Activated B cell treated with CpG ODN at 0.5 μM for 24 hours (primary cell): Measurements from ENCODE around the gene PRDM16. TPM values are rescaled to one million over a fixed set of nuclear protein-coding genes. Genes with fewer than 3 reads are reported as not detected.

Experiments
- ATAC-seq: fragments of 200-7000 bp; cut with Tn5 transposase; one replicate; pipeline ENCODE4 v1.10.0; 2021; ENCODE audit warnings: low read depth, mild to moderate bottlenecking, moderate library complexity
- CTCF ChIA-PET: fragments of 350-600 bp; sonication (Branson Sonifier 250); formaldehyde crosslinking; loops from one replicate; lab custom pipeline; 2021; ENCODE audit warnings: antibody characterized with exemption; lab: Charles Lee
- POLR2A ChIA-PET: fragments of 350-600 bp; sonication (Branson Sonifier 250); formaldehyde crosslinking; loops from one replicate; lab custom pipeline; 2021; ENCODE audit warnings: antibody characterized with exemption; lab: Charles Lee
- DNase-seq: peaks from one replicate; pipeline ENCODE4 v3.0.0; 2022
- H3K27ac Mint-ChIP-seq: one replicate; pipeline ENCODE4 v1.8.0; 2020; ENCODE audit warnings: mixed read lengths
- H3K27me3 Mint-ChIP-seq: one replicate; pipeline ENCODE4 v1.8.0; 2021; ENCODE audit warnings: mixed read lengths
- H3K36me3 Mint-ChIP-seq: one replicate; pipeline ENCODE4 v1.8.0; 2021; ENCODE audit warnings: low read depth, mixed read lengths
- H3K4me1 Mint-ChIP-seq: one replicate; pipeline ENCODE4 v1.8.0; 2021; ENCODE audit warnings: mixed read lengths
- H3K4me3 Mint-ChIP-seq: one replicate; pipeline ENCODE4 v1.8.0; 2020; ENCODE audit warnings: mild to moderate bottlenecking, mixed read lengths
- H3K9me3 Mint-ChIP-seq: one replicate; pipeline ENCODE4 v1.8.0; 2020; ENCODE audit warnings: mixed read lengths
- CTCF ChIP-seq: fragments of 200-600 bp; IDR thresholded peaks from one replicate; pipeline ENCODE4 v1.8.0; 2022; ENCODE audit warnings: antibody characterized with exemption, mild to moderate bottlenecking
- intact Hi-C: fragments of 100-400 bp; cut with micrococcal nuclease; formaldehyde crosslinking; loops from one replicate; pipeline ENCODE4 v1.15.1; 2024
- total RNA-seq: library from RNA; stranded (reverse); gene quantifications from 2 replicates; pipeline ENCODE4 v1.2.3, GENCODE V29; 2022

Gene PRDM16
- total RNA-seq, 1 donor from 2014 or later = not detected

GRCh38 chr1:3073186-3073488 is 4.1 kb downstream of the PRDM16 start:
- H3K36me3 Mint-ChIP-seq = no peaks in the 10 kb centered on the region
- DNase-seq = no peak
- ATAC-seq = no peak
- no peaks in the 10 kb centered on the region for H3K9me3 Mint-ChIP-seq
- no peak for TF ChIP-seq CTCF
- peaks cover 4% of the 10 kb centered on the region for H3K4me1 Mint-ChIP-seq
- intact Hi-C loops = no loop called here
- ChIA-PET CTCF (no interaction called here), POLR2A (no interaction called here)
- H3K4me3 Mint-ChIP-seq = no peak overlapping the region
- H3K27me3 Mint-ChIP-seq = peaks cover 20% of the 10 kb centered on the region
- no peak overlapping the region for H3K27ac Mint-ChIP-seq

DNA sequence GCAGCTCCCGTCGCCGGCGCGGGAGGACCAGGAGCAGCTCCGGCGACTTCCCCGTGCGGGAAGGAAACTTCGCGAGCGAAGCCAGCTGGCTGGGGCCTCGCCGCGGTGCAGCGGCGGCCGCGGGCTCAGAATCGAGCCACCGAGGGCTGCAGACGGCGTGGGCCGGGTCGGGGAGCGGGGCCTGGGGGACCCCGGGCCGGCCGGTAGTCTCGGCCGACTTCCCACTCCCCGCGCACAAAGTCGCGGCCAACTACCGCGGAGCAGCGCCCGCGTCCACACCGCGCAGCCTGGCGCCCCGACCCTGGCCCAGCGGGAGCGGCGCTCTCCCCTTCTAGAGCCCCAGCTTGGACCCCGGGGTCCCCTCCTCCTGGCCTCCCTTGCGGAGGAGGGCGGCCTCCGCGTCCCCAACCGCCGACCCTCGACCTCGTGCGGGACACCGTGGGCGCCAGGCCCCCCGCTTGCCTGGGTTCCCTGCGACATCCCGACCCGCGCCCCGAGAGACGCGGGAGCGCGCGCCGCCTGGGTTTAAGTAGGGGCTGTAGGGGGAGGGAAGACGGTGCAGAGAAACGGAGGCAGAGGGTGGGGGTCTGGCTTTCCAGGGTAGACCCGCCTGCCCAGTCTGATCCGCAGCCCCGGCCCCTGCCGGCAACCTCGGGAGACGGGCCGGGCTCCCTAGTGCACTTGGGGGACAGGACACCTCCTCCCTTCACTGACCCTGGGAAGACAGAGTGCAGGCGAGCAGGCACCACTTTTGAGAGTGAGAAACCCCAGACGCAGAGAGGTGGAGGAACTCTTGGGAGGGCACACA is 4.7 kb downstream of the PRDM16 start:
- H3K4me1 Mint-ChIP-seq = peaks cover 2% of the 10 kb centered on the region
- no peak overlapping the region for H3K27ac Mint-ChIP-seq
- H3K27me3 Mint-ChIP-seq = peaks cover 25% of the 10 kb centered on the region
- no peak for DNase-seq
- no peak overlapping the region for H3K4me3 Mint-ChIP-seq
- no peaks in the 10 kb centered on the region for H3K9me3 Mint-ChIP-seq
- no peaks in the 10 kb centered on the region for H3K36me3 Mint-ChIP-seq
- ChIA-PET POLR2A (no interaction called here), CTCF (no interaction called here)
- no peak for TF ChIP-seq CTCF
- ATAC-seq = no peak
- intact Hi-C loops = no loop called here

GRCh38 chr1:3074297-3074741 is 5.3 kb downstream of the PRDM16 start:
- H3K4me3 Mint-ChIP-seq = no peak overlapping the region
- no peak for ATAC-seq

GRCh38 chr1:3074800-3075199 is 5.8 kb downstream of the PRDM16 start:
- Mint-ChIP-seq H3K27me3 (peaks cover 23% of the 10 kb centered on the region), H3K36me3 (no peaks in the 10 kb centered on the region), H3K9me3 (no peaks in the 10 kb centered on the region), H3K27ac (no peak overlapping the region), H3K4me1 (no peaks in the 10 kb centered on the region), H3K4me3 (no peak overlapping the region)
- DNase-seq (no peak), ATAC-seq (no peak)
- CTCF ChIA-PET = no interaction called here
- no peak for TF ChIP-seq CTCF
- POLR2A ChIA-PET = no interaction called here
- intact Hi-C loops = no loop called here

More at GRCh38 chr1:3074297-3074741, 5.3 kb downstream of the PRDM16 start:
- Mint-ChIP-seq H3K4me1 (no peaks in the 10 kb centered on the region), H3K27ac (no peak overlapping the region), H3K36me3 (no peaks in the 10 kb centered on the region), H3K27me3 (peaks cover 25% of the 10 kb centered on the region), H3K9me3 (no peaks in the 10 kb centered on the region)
- DNase-seq = no peak
- intact Hi-C loops = no loop called here
- ChIA-PET CTCF (no interaction called here), POLR2A (no interaction called here)
- no peak for TF ChIP-seq CTCF

DNA sequence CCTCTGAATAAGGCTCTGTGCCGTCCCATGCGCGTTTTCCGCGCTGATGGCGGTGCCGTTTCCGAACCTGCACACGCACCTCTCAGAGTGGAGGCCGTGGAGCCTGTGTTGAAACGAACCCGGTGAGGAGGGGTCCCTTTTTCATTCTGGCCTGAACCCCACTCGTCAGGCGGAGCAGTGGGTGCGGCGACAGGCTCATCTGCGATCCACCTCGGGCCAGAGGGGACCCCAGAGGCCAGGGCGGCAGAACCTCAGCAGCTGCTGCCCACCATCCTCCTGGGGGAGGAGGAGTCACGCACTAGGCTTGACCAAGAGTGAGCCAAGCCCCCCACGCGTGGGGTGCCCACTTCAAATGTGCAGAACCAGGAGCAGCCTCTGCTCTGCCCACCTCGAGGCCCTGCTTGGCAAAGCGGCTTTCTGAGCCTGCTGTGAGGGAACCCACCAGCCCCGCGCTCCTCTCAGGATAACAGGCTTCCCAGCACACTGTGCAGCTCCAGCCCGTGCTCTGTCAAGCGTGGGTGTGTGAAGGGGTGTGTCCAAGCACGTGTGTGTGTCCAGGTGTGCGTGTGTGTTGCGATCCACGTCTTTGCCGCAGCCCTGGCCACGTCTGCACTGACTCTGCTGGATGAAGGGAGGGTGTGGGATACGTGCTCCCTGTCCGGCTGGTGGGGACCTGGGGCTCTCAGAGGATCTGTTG is 6.8 kb downstream of the PRDM16 start:
- DNase-seq = no peak
- no peaks in the 10 kb centered on the region for H3K9me3 Mint-ChIP-seq
- no peak for TF ChIP-seq CTCF
- intact Hi-C loops = no loop called here
- ATAC-seq = no peak
- H3K27me3 Mint-ChIP-seq = peaks cover 23% of the 10 kb centered on the region
- H3K4me3 Mint-ChIP-seq = no peak overlapping the region
- no peaks in the 10 kb centered on the region for H3K36me3 Mint-ChIP-seq
- H3K27ac Mint-ChIP-seq = no peak overlapping the region
- POLR2A ChIA-PET = no interaction called here
- no peaks in the 10 kb centered on the region for H3K4me1 Mint-ChIP-seq
- CTCF ChIA-PET = no interaction called here
